Endothelial cell of umbilical vein (primary cell): ENCODE data around the gene PSMA7. TPM values are rescaled to one million over a fixed set of nuclear protein-coding genes. Genes with fewer than 3 reads are reported as not detected.

Experiments
- BruUV-seq: library from RNA; stranded (reverse); fragments of 400-500 nt; replicated peaks from 2 replicates; lab custom pipeline; 2021; lab: Mats Ljungman, UMichigan
- CTCF ChIA-PET: fragments of 300-600, 350-600 bp; sonication (Branson Sonifier 250); formaldehyde crosslinking; loops from one replicate; lab custom pipeline; 2021; ENCODE audit warnings: antibody characterized with exemption, inconsistent platforms; lab: Charles Lee
- POLR2A ChIA-PET: fragments of 300-600, 350-600 bp; sonication (Branson Sonifier 250); formaldehyde crosslinking; loops from one replicate; lab custom pipeline; 2021; ENCODE audit warnings: antibody characterized with exemption, inconsistent platforms; lab: Charles Lee
- DNase-seq: peaks from one replicate; pipeline ENCODE4 v3.0.0-alpha.2; 2011; ENCODE audit warnings: low read depth, low spot score
- FAIRE-seq: peaks from 2 replicates; lab custom pipeline; 2011; peaks lifted over from hg19 to GRCh38; lab: Jason Lieb, UNC
- H2AFZ ChIP-seq: 2 replicates; pipeline ENCODE4 v1.6.0; 2012; ENCODE audit warnings: low read depth, low read length, control low read depth, inconsistent platforms
- H3K27ac ChIP-seq: 2 replicates; pipeline ENCODE4 v1.5.1; 2011; ENCODE audit warnings: low read depth, mild to moderate bottlenecking, control low read depth, low read length, moderate library complexity; ENCODE audit not compliant: insufficient read depth
- H3K27me3 ChIP-seq, 2 experiments: 2 replicates each; pipeline versions ENCODE4 v1.6.0 to v1.6.1; 2011; ENCODE audit warnings: low read length in 2 of 2, mixed read lengths in 1 of 2; ENCODE audit not compliant: control insufficient read depth in 2 of 2, insufficient read depth in 2 of 2
- H3K36me3 ChIP-seq, 2 experiments: 2 replicates in 1 of 2; 3 replicates in 1 of 2; pipeline ENCODE4 v1.5.1; 2011; ENCODE audit warnings: low read length in 2 of 2, mild to moderate bottlenecking in 1 of 2, moderate library complexity in 1 of 2; ENCODE audit not compliant: control insufficient read depth in 2 of 2, insufficient read depth in 2 of 2; ENCODE audit errors: extremely low read depth in 1 of 2
- H3K4me1 ChIP-seq: 3 replicates; pipeline ENCODE4 v1.5.1; 2011; ENCODE audit warnings: mild to moderate bottlenecking, low read length; ENCODE audit not compliant: control insufficient read depth, insufficient read depth; ENCODE audit errors: extremely low read depth
- H3K4me2 ChIP-seq: 2 replicates; pipeline ENCODE4 v1.6.1; 2011; ENCODE audit warnings: low read length, control low read depth, mixed read lengths; ENCODE audit not compliant: insufficient read depth
- H3K4me3 ChIP-seq, 3 experiments: fragments of 200-600 bp in 1 of 3; sonication (generic), shearing (Covaris generic) in 1 of 3; replicated peaks in 1 of 3; 2 replicates each; pipeline ENCODE4 v1.5.1; 2011 to 2016; ENCODE audit warnings: control low read depth in 3 of 3, low read length in 3 of 3, mild to moderate bottlenecking in 2 of 3, inconsistent platforms in 1 of 3, low read depth in 1 of 3, moderate library complexity in 1 of 3; ENCODE audit not compliant: insufficient read depth in 1 of 3
- H3K79me2 ChIP-seq: 2 replicates; pipeline ENCODE4 v1.6.0; 2012; ENCODE audit warnings: low read length, inconsistent platforms; ENCODE audit not compliant: control insufficient read depth, insufficient read depth
- H3K9ac ChIP-seq: replicated peaks from 2 replicates; pipeline ENCODE3; 2011; ENCODE audit warnings: low read length, control low read depth; ENCODE audit not compliant: insufficient read depth; ENCODE audit errors: extremely low read depth
- H3K9me1 ChIP-seq: replicated peaks from 3 replicates; pipeline ENCODE4 v1.6.0; 2011; ENCODE audit warnings: mild to moderate bottlenecking, low read length; ENCODE audit not compliant: control insufficient read depth, insufficient read depth; ENCODE audit errors: extremely low read depth
- H3K9me3 ChIP-seq: replicated peaks from 2 replicates; pipeline ENCODE4 v1.5.1; 2012; ENCODE audit warnings: low read length, inconsistent platforms; ENCODE audit not compliant: control insufficient read depth, insufficient read depth
- H4K20me1 ChIP-seq: replicated peaks from 2 replicates; pipeline ENCODE3; 2011; ENCODE audit warnings: mild to moderate bottlenecking, low read length; ENCODE audit not compliant: control insufficient read depth, insufficient read depth; ENCODE audit errors: extremely low read depth
- CTCF ChIP-seq, 2 donors: IDR thresholded peaks; 1 replicate in 1 of 2; 2 replicates in 1 of 2; pipeline ENCODE4 v1.5.1; 2011; ENCODE audit warnings: low read length in 2 of 2, mild to moderate bottlenecking in 2 of 2, moderate library complexity in 2 of 2, control low read depth in 1 of 2, inconsistent platforms in 1 of 2, low read depth in 1 of 2; ENCODE audit not compliant: insufficient read depth in 1 of 2; ENCODE audit errors: extremely low read depth in 1 of 2
- EZH2 ChIP-seq: IDR thresholded peaks from 2 replicates; pipeline ENCODE4 v1.6.1; 2012; ENCODE audit warnings: borderline replicate concordance, low read depth, mild to moderate bottlenecking, moderate library complexity, low read length, inconsistent platforms; ENCODE audit not compliant: severe bottlenecking
- FOS ChIP-seq: IDR thresholded peaks from 2 replicates; pipeline ENCODE4 v1.6.1; 2011; ENCODE audit warnings: mild to moderate bottlenecking, low read length, moderate library complexity, borderline replicate concordance; ENCODE audit not compliant: insufficient read depth
- GATA2 ChIP-seq: IDR thresholded peaks from 2 replicates; pipeline ENCODE4 v1.7.0; 2011; ENCODE audit warnings: low read depth, mild to moderate bottlenecking, moderate library complexity, mixed read lengths, low read length; ENCODE audit not compliant: insufficient read length, insufficient read depth
- JUN ChIP-seq: IDR thresholded peaks from 2 replicates; pipeline ENCODE4 v1.6.1; 2011; ENCODE audit warnings: borderline replicate concordance, low read depth; ENCODE audit not compliant: insufficient read length, insufficient read depth
- MAX ChIP-seq: IDR thresholded peaks from 2 replicates; pipeline ENCODE4 v1.6.1; 2011; ENCODE audit not compliant: insufficient read depth, insufficient read length
- MYC ChIP-seq: IDR thresholded peaks from one replicate; pipeline ENCODE4 v1.6.1; 2011; ENCODE audit warnings: mild to moderate bottlenecking, low read depth, low read length
- POLR2A ChIP-seq: IDR thresholded peaks from 2 replicates; pipeline ENCODE4 v1.6.1; 2012; ENCODE audit warnings: low read depth, mild to moderate bottlenecking, control low read depth, low read length
- POLR2AphosphoS5 ChIP-seq: IDR thresholded peaks from 2 replicates; pipeline ENCODE4 v1.6.1; 2012; ENCODE audit warnings: low read depth, mild to moderate bottlenecking, control low read depth, low read length, moderate library complexity; ENCODE audit not compliant: insufficient read depth
- dilution Hi-C: fragments of 300-500 bp; cut with MboI; formaldehyde crosslinking; loops from one replicate; pipeline ENCODE4 v1.15.0; 2019; ENCODE audit warnings: low sequenced_read_pairs; ENCODE audit not compliant: extremely low pct_ligation_motif_present
- intact Hi-C: fragments of 100-400 bp; cut with micrococcal nuclease; formaldehyde crosslinking; loops from one replicate; pipeline ENCODE4 v1.10.0; 2022
- polyA plus RNA-seq, 4 experiments: library from polyadenylated mRNA; depleted of rRNA in 3 of 4; stranded (reverse) in 3 of 4; unstranded in 1 of 4; fragments of >200 nt; gene quantifications; 2 replicates each; pipeline versions ENCODE4 v1.2.1 to v1.2.3, GENCODE V29; 2011 to 2012; ENCODE audit warnings: missing spikeins in 1 of 4
- total RNA-seq: library from RNA; stranded (reverse); gene quantifications from 2 replicates; pipeline ENCODE4 v1.2.3, GENCODE V29; 2021

PSMA7 gene
- total and polyA plus RNA-seq, 2 donors (not counting 3 experiments of a cell fraction or from before 2014, with no cell fraction given): 393 to 826 TPM

GRCh38 chr20:62132421-62132820 is 10.8 kb downstream of the PSMA7 start:
- FAIRE-seq (no peak), DNase-seq (no peak)
- Histone ChIP-seq H3K27me3 (no peaks in the 10 kb centered on the region), H3K9ac (no peak overlapping the region), H3K9me1 (no peaks in the 10 kb centered on the region), H4K20me1 (peaks cover 4% of the 10 kb centered on the region), H3K27ac (no peak overlapping the region), H3K9me3 (no peaks in the 10 kb centered on the region), H3K36me3 (peaks cover 23 to 64% of the 10 kb centered on the region in 2 experiments), H3K4me3 (no peak overlapping the region), H3K4me2 (no peak overlapping the region), H3K79me2 (no peaks in the 10 kb centered on the region), H2AFZ (no peak overlapping the region), H3K4me1 (no peaks in the 10 kb centered on the region)
- BruUV-seq: no TSS peak
- dilution Hi-C loops: no loop called here
- ChIA-PET POLR2A (no interaction called here), CTCF (interaction anchor here (1.2 to 6.1 kb wide), 3 partner anchors 69 to 122 kb away, joined by 4 to 75 read pairs (median 12); no protein-coding TSS in a partner anchor)
- TF ChIP-seq GATA2: no peak
- TF ChIP-seq MYC: no peak
- no peak for TF ChIP-seq MAX
- TF ChIP-seq POLR2A: no peak
- TF ChIP-seq EZH2: no peak
- TF ChIP-seq CTCF (IDR thresholded peaks at IDR 0.05; ENCODE audit: extremely low read depth in 1 of 2, insufficient read depth in 1 of 2, low read depth in 1 of 2, low read length in 2 of 2): no peak
- TF ChIP-seq FOS: no peak
- no peak for TF ChIP-seq JUN
- no peak for TF ChIP-seq POLR2AphosphoS5
- intact Hi-C loops: no loop called here
